Central memory CD8-positive, alpha-beta T cell (primary cell): ENCODE results near the gene DKK3.

Source experiments
- ATAC-seq: fragments of 150-1000 bp; cut with Tn5 transposase; replicated peaks from 2 replicates; pipeline ENCODE4 v1.10.0; 2022; ENCODE audit warnings: mild to moderate bottlenecking, moderate FRiP score, moderate number of reproducible peaks; ENCODE audit not compliant: poor library complexity, severe bottlenecking; ENCODE audit errors: extremely low read depth
- DNase-seq, 2 donors: peaks; one replicate each; pipeline ENCODE4 v3.0.0; 2021; ENCODE audit warnings: low spot score in 2 of 2
- H3K27ac Mint-ChIP-seq: one replicate; pipeline ENCODE4 v1.8.0; 2022; ENCODE audit warnings: low read depth, mild to moderate bottlenecking, moderate library complexity, mixed read lengths
- H3K27me3 Mint-ChIP-seq: one replicate; pipeline ENCODE4 v1.8.0; 2022; ENCODE audit warnings: mixed read lengths
- H3K36me3 Mint-ChIP-seq: one replicate; pipeline ENCODE4 v1.8.0; 2022; ENCODE audit warnings: mild to moderate bottlenecking, moderate library complexity, mixed read lengths; ENCODE audit not compliant: insufficient read depth
- H3K4me1 Mint-ChIP-seq: one replicate; pipeline ENCODE4 v1.8.0; 2022; ENCODE audit warnings: mixed read lengths
- H3K4me3 Mint-ChIP-seq: one replicate; pipeline ENCODE4 v1.8.0; 2022; ENCODE audit warnings: mild to moderate bottlenecking, moderate library complexity, mixed read lengths
- H3K9me3 Mint-ChIP-seq: one replicate; pipeline ENCODE4 v1.8.0; 2022; ENCODE audit warnings: mixed read lengths

The DKK3 gene

GRCh38 chr11:12023015-12023414 lies 14.6 kb upstream of the DKK3 start:
- Mint-ChIP-seq H3K27me3 (peaks cover 44% of the 10 kb centered on the region), H3K36me3 (no peaks in the 10 kb centered on the region), H3K4me1 (no peaks in the 10 kb centered on the region), H3K4me3 (no peak overlapping the region), H3K9me3 (no peaks in the 10 kb centered on the region), H3K27ac (no peak overlapping the region)
- DNase-seq (no peak), ATAC-seq (no peak)

- Mint-ChIP-seq H3K9me3 (no peaks in the 10 kb centered on the region), H3K36me3 (no peaks in the 10 kb centered on the region), H3K27me3 (peaks cover 36% of the 10 kb centered on the region), H3K4me3 (no peak overlapping the region), H3K27ac (no peak overlapping the region), H3K4me1 (no peaks in the 10 kb centered on the region)
- DNase-seq: no peak
- ATAC-seq: no peak
Observed at GRCh38 chr11:12020546-12020945, 12.1 kb upstream of the DKK3 start.

GRCh38 chr11:12019866-12020416 lies 11.5 kb upstream of the DKK3 start:
- Mint-ChIP-seq H3K4me3 (no peak overlapping the region), H3K4me1 (no peaks in the 10 kb centered on the region), H3K36me3 (no peaks in the 10 kb centered on the region), H3K27me3 (peaks cover 36% of the 10 kb centered on the region), H3K9me3 (no peaks in the 10 kb centered on the region), H3K27ac (no peak overlapping the region)
- DNase-seq (no peak), ATAC-seq (no peak)

GRCh38 chr11:12019337-12019736 lies 10.9 kb upstream of the DKK3 start:
- Mint-ChIP-seq H3K4me1 (no peaks in the 10 kb centered on the region), H3K27ac (no peak overlapping the region), H3K4me3 (no peak overlapping the region), H3K27me3 (peaks cover 31% of the 10 kb centered on the region), H3K9me3 (no peaks in the 10 kb centered on the region), H3K36me3 (no peaks in the 10 kb centered on the region)
- DNase-seq (no peak), ATAC-seq (no peak)

- Mint-ChIP-seq H3K27ac (no peak overlapping the region), H3K4me1 (no peaks in the 10 kb centered on the region), H3K9me3 (no peaks in the 10 kb centered on the region), H3K4me3 (no peak overlapping the region), H3K36me3 (no peaks in the 10 kb centered on the region), H3K27me3 (peaks cover 33% of the 10 kb centered on the region)
- ATAC-seq (no peak), DNase-seq (no peak)
Observed at GRCh38 chr11:12017865-12018453, 9.5 kb upstream of the DKK3 start.

- no peaks in the 10 kb centered on the region for H3K4me1 Mint-ChIP-seq
- peaks cover 33% of the 10 kb centered on the region for H3K27me3 Mint-ChIP-seq
- no peak for DNase-seq
- ATAC-seq: no peak
- H3K4me3 Mint-ChIP-seq: no peak overlapping the region
- no peak overlapping the region for H3K27ac Mint-ChIP-seq
- no peaks in the 10 kb centered on the region for H3K9me3 Mint-ChIP-seq
- H3K36me3 Mint-ChIP-seq: no peaks in the 10 kb centered on the region
Observed at GRCh38 chr11:12017243-12017678, 8.8 kb upstream of the DKK3 start.

- ATAC-seq (peak; percentile 64), DNase-seq (no peak)
- Mint-ChIP-seq H3K27ac (no peak overlapping the region), H3K9me3 (no peaks in the 10 kb centered on the region), H3K4me3 (no peak overlapping the region), H3K36me3 (no peaks in the 10 kb centered on the region), H3K27me3 (peaks cover 25% of the 10 kb centered on the region), H3K4me1 (no peaks in the 10 kb centered on the region)
Observed at GRCh38 chr11:12016246-12016645, 7.8 kb upstream of the DKK3 start.

GRCh38 chr11:12015486-12015885 lies 7.1 kb upstream of the DKK3 start:
- Mint-ChIP-seq H3K4me3 (no peak overlapping the region), H3K4me1 (no peaks in the 10 kb centered on the region), H3K27ac (no peak overlapping the region), H3K27me3 (peaks cover 32% of the 10 kb centered on the region), H3K9me3 (no peaks in the 10 kb centered on the region), H3K36me3 (no peaks in the 10 kb centered on the region)
- no peak for DNase-seq
- ATAC-seq: no peak

GRCh38 chr11:12013781-12014180 lies 5.4 kb upstream of the DKK3 start:
- DNase-seq (no peak), ATAC-seq (no peak)
- Mint-ChIP-seq H3K9me3 (no peaks in the 10 kb centered on the region), H3K27ac (no peak overlapping the region), H3K36me3 (peaks cover under 1% of the 10 kb centered on the region), H3K4me1 (no peaks in the 10 kb centered on the region), H3K4me3 (no peak overlapping the region), H3K27me3 (peaks cover 49% of the 10 kb centered on the region)

- H3K36me3 Mint-ChIP-seq: peaks cover 8% of the 10 kb centered on the region
- peak overlapping the region; percentile 26 for H3K27ac Mint-ChIP-seq
- H3K27me3 Mint-ChIP-seq: peaks cover 89% of the 10 kb centered on the region
- peak overlapping the region; percentile 79 for H3K4me3 Mint-ChIP-seq
- H3K9me3 Mint-ChIP-seq: no peaks in the 10 kb centered on the region
- DNase-seq (no peak), ATAC-seq (no peak)
- peaks cover 13% of the 10 kb centered on the region for H3K4me1 Mint-ChIP-seq
Observed at GRCh38 chr11:12009617-12010321, 1.3 kb upstream of the DKK3 start.

GRCh38 chr11:12008790-12009616 lies 577 bp upstream of the DKK3 start:
- Mint-ChIP-seq H3K4me3 (peak overlapping the region; percentile 79), H3K27me3 (peaks cover 92% of the 10 kb centered on the region), H3K36me3 (peaks cover 8% of the 10 kb centered on the region), H3K4me1 (peaks cover 13% of the 10 kb centered on the region), H3K9me3 (no peaks in the 10 kb centered on the region), H3K27ac (peak overlapping the region; percentile 26)
- ATAC-seq: peak; percentile 56
- no peak for DNase-seq

GRCh38 chr11:12007230-12007593 lies 1.2 kb downstream of the DKK3 start:
- no peaks in the 10 kb centered on the region for H3K9me3 Mint-ChIP-seq
- H3K4me1 Mint-ChIP-seq: peaks cover 13% of the 10 kb centered on the region
- DNase-seq (no peak), ATAC-seq (no peak)
- H3K27me3 Mint-ChIP-seq: peaks cover 86% of the 10 kb centered on the region
- H3K27ac Mint-ChIP-seq: peak overlapping the region; percentile 50
- peaks cover 8% of the 10 kb centered on the region for H3K36me3 Mint-ChIP-seq
- H3K4me3 Mint-ChIP-seq: peak overlapping the region; percentile 79
